Mucosa of stomach (tissue), 1 donor: ENCODE results near the gene PEX5L.

ENCODE experiments used
- H3K27me3 ChIP-seq: one replicate; pipeline ENCODE4 v1.7.0; 2013; ENCODE audit warnings: mild to moderate bottlenecking, low read length; ENCODE audit not compliant: control insufficient read depth, insufficient read depth
- H3K36me3 ChIP-seq: one replicate; pipeline ENCODE4 v1.7.0; 2013; ENCODE audit warnings: low read length; ENCODE audit not compliant: control insufficient read depth, insufficient read depth
- H3K4me1 ChIP-seq: one replicate; pipeline ENCODE4 v1.7.0; 2013; ENCODE audit warnings: mild to moderate bottlenecking, low read length; ENCODE audit not compliant: control insufficient read depth, insufficient read depth
- H3K4me3 ChIP-seq: one replicate; pipeline ENCODE4 v1.7.0; 2013; ENCODE audit warnings: low read length
- H3K9ac ChIP-seq: one replicate; pipeline ENCODE4 v1.7.0; 2013; ENCODE audit warnings: mild to moderate bottlenecking, low read length, moderate library complexity
- H3K9me3 ChIP-seq: one replicate; pipeline ENCODE4 v1.7.0; 2013; ENCODE audit warnings: mild to moderate bottlenecking, low read length, moderate library complexity; ENCODE audit not compliant: control insufficient read depth
- donor health status: Pancreatic carcinoma.

Gene PEX5L

GRCh38 chr3:179819379-179819778, 217.4 kb downstream of the PEX5L start:
- H3K4me3 ChIP-seq = no peak overlapping the region
- H3K36me3 ChIP-seq = no peaks in the 10 kb centered on the region
- H3K9me3 ChIP-seq = no peaks in the 10 kb centered on the region
- no peak overlapping the region for H3K9ac ChIP-seq
- no peaks in the 10 kb centered on the region for H3K4me1 ChIP-seq
- no peaks in the 10 kb centered on the region for H3K27me3 ChIP-seq

DNA sequence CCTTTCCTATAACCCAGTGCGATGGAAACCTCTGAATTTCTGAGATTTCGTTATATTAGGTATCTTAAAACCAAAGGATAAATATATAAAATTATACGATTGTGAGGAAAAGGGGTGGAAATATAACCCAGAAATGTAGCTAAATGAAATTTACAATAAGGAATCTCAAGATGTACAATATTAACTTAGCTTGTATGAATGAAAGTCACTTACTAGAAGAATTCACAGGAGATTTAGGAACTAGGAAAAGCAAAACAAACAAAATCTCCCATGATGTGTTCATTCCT, 224.7 kb downstream of the PEX5L start:
- H3K9ac ChIP-seq = no peak overlapping the region

GRCh38 chr3:179811321-179812095, 225.2 kb downstream of the PEX5L start:
- H3K36me3 ChIP-seq = no peaks in the 10 kb centered on the region
- no peaks in the 10 kb centered on the region for H3K27me3 ChIP-seq
- H3K4me3 ChIP-seq = no peak overlapping the region
- H3K4me1 ChIP-seq = peaks cover 6% of the 10 kb centered on the region
- H3K9ac ChIP-seq = no peak overlapping the region
- H3K9me3 ChIP-seq = no peaks in the 10 kb centered on the region

More for the DNA sequence above, 224.7 kb downstream of the PEX5L start:
- Histone ChIP-seq H3K4me3 (no peak overlapping the region), H3K36me3 (no peaks in the 10 kb centered on the region), H3K4me1 (peaks cover 6% of the 10 kb centered on the region), H3K9me3 (no peaks in the 10 kb centered on the region), H3K27me3 (no peaks in the 10 kb centered on the region)

- Histone ChIP-seq H3K4me1 (peaks cover 6% of the 10 kb centered on the region), H3K9me3 (no peaks in the 10 kb centered on the region), H3K9ac (no peak overlapping the region), H3K27me3 (no peaks in the 10 kb centered on the region), H3K4me3 (no peak overlapping the region), H3K36me3 (no peaks in the 10 kb centered on the region)
These were observed 227.1 kb downstream of the PEX5L start for GRCh38 chr3:179809639-179810038.

GRCh38 chr3:179807588-179807987, 229.1 kb downstream of the PEX5L start:
- H3K9me3 ChIP-seq = no peaks in the 10 kb centered on the region
- H3K27me3 ChIP-seq = no peaks in the 10 kb centered on the region
- no peak overlapping the region for H3K9ac ChIP-seq
- H3K4me3 ChIP-seq = no peak overlapping the region
- no peaks in the 10 kb centered on the region for H3K36me3 ChIP-seq
- H3K4me1 ChIP-seq = peaks cover 6% of the 10 kb centered on the region

GRCh38 chr3:179806177-179806576, 230.6 kb downstream of the PEX5L start:
- no peaks in the 10 kb centered on the region for H3K9me3 ChIP-seq
- H3K9ac ChIP-seq = no peak overlapping the region
- no peaks in the 10 kb centered on the region for H3K27me3 ChIP-seq
- H3K36me3 ChIP-seq = no peaks in the 10 kb centered on the region
- no peak overlapping the region for H3K4me3 ChIP-seq
- H3K4me1 ChIP-seq = no peaks in the 10 kb centered on the region

- H3K9me3 ChIP-seq = no peaks in the 10 kb centered on the region
- H3K27me3 ChIP-seq = no peaks in the 10 kb centered on the region
- no peak overlapping the region for H3K4me3 ChIP-seq
- peaks cover 1% of the 10 kb centered on the region for H3K4me1 ChIP-seq
- H3K36me3 ChIP-seq = no peaks in the 10 kb centered on the region
- H3K9ac ChIP-seq = no peak overlapping the region
These were observed 234.9 kb downstream of the PEX5L start for GRCh38 chr3:179801856-179802255.

- Histone ChIP-seq H3K27me3 (no peaks in the 10 kb centered on the region), H3K9me3 (no peaks in the 10 kb centered on the region), H3K36me3 (no peaks in the 10 kb centered on the region), H3K9ac (no peak overlapping the region), H3K4me1 (peaks cover 7% of the 10 kb centered on the region), H3K4me3 (no peak overlapping the region)
These were observed 235.5 kb downstream of the PEX5L start for GRCh38 chr3:179801263-179801662.

- no peaks in the 10 kb centered on the region for H3K9me3 ChIP-seq
- H3K9ac ChIP-seq = no peak overlapping the region
- peaks cover 8% of the 10 kb centered on the region for H3K4me1 ChIP-seq
- no peaks in the 10 kb centered on the region for H3K36me3 ChIP-seq
- H3K4me3 ChIP-seq = no peak overlapping the region
- H3K27me3 ChIP-seq = no peaks in the 10 kb centered on the region
These were observed 239.5 kb downstream of the PEX5L start for GRCh38 chr3:179797192-179797591.

- H3K4me1 ChIP-seq = peaks cover 8% of the 10 kb centered on the region
- no peaks in the 10 kb centered on the region for H3K27me3 ChIP-seq
- no peak overlapping the region for H3K4me3 ChIP-seq
- H3K9me3 ChIP-seq = no peaks in the 10 kb centered on the region
- no peak overlapping the region for H3K9ac ChIP-seq
- H3K36me3 ChIP-seq = no peaks in the 10 kb centered on the region
These were observed 240.3 kb downstream of the PEX5L start for GRCh38 chr3:179796421-179796820.

DNA sequence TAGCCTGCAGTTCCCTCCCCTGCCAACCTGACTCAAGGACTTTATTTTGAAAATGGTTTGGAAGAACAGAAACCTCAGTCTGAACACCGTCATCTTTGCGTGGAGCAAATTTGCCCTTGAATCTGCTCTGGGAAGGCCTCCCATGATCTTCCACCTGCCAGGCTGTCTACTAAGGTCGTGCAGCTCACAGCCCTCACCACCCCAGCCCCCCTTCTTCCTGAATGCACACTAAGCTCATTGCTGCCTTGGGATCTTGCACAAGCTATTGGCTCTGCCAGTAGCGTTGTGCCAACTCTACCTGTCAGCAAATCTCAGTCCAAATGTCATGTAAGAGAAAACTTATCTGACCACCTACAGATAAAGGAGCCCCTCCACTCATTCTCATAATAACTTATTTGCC, 242.4 kb downstream of the PEX5L start:
- Histone ChIP-seq H3K4me3 (no peak overlapping the region), H3K9me3 (no peaks in the 10 kb centered on the region), H3K36me3 (no peaks in the 10 kb centered on the region), H3K27me3 (no peaks in the 10 kb centered on the region), H3K9ac (no peak overlapping the region), H3K4me1 (peaks cover 8% of the 10 kb centered on the region)

- H3K27me3 ChIP-seq = no peaks in the 10 kb centered on the region
- H3K36me3 ChIP-seq = no peaks in the 10 kb centered on the region
- no peak overlapping the region for H3K9ac ChIP-seq
- no peaks in the 10 kb centered on the region for H3K9me3 ChIP-seq
- H3K4me1 ChIP-seq = peaks cover 6% of the 10 kb centered on the region
- no peak overlapping the region for H3K4me3 ChIP-seq
These were observed 244.9 kb downstream of the PEX5L start for GRCh38 chr3:179791793-179792192.

- no peak overlapping the region for H3K9ac ChIP-seq
- no peaks in the 10 kb centered on the region for H3K4me1 ChIP-seq
- H3K36me3 ChIP-seq = no peaks in the 10 kb centered on the region
- no peaks in the 10 kb centered on the region for H3K9me3 ChIP-seq
- H3K27me3 ChIP-seq = no peaks in the 10 kb centered on the region
- H3K4me3 ChIP-seq = no peak overlapping the region
These were observed 247.7 kb downstream of the PEX5L start for GRCh38 chr3:179788996-179789395.
